ENCODE data around the gene FAM236A.
"Not testable (repeated sequence)": the region's sequence is repeated elsewhere in the genome, so short reads cannot be mapped to it uniquely, and the experiment has no call there.

FAM236A gene

DNA sequence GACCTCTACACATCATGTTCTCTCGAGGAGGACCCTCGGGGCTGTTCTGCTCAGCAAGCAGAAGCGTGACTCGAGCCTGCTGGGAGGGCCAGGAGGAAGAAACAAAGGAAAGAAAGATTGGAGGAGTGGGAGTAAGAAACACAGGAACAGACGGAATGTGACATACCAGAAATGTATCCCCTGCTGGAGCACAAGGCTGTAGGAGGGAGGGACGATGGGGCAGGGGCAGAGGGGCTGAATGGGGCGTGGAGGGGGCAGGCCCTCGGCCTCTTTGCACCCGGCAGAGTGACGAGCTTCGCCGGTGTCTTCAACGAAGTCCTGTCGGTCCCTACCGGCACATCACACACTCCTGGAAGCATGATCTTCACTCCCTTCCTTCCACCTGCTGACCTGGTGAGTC, at the start of gene FAM236A:
Gene FAM236A (plus strand): TSS at position 301 of the 400 bp plus-strand sequence. CDS start 57 bp downstream, at position 358.
- not testable (repeated sequence) for DNase-seq

DNA sequence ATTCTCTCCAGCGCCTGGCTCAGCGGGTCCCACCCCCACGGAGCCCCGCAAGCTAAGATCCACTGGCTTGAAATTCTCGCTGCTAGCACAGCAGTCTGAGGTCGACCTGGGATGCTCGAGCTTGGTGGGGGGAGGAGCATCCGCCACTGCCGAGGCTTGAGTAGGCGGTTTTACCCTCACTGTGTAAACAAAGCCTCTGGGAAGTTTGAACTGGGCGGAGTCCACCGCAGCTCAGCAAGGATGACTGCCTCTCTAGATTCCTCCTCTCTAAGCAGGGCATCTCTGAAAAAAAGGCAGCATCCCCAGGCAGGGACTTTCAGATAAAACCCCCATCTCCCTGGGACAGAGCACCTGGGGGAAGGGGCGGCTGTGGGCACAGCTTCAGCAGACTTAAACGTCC, 48.3 kb upstream of the FAM236A start:
- not testable (repeated sequence) for DNase-seq

GRCh38 chrX:72912315-72912714, 25.7 kb upstream of the FAM236A start, which contains the start of gene FAM236C:
FAM236C (plus strand) TSS chrX:72912615; CDS start chrX:72912715, 100 bp downstream.
- not testable (repeated sequence) for DNase-seq

DNA sequence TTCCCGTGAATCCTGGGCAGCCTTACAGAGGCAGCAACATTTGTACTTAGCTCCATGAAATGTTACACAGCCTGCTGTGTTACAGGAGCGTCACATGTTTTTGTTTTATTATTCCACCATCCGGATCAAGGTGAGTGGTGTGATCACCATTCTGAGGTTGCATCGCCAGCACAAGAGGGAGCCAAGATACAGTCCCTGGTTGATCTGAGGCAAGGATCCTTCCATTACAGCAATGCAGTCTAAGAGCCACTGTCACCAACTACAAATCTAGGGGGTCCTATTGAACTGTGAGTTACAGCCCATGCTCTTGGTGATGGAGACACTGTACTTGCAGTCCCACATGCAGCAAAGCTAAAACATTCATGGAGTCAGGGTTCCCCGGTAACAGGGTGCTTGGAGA, 21.9 kb upstream of the FAM236A start:
- DNase-seq = not testable (repeated sequence)

DNA sequence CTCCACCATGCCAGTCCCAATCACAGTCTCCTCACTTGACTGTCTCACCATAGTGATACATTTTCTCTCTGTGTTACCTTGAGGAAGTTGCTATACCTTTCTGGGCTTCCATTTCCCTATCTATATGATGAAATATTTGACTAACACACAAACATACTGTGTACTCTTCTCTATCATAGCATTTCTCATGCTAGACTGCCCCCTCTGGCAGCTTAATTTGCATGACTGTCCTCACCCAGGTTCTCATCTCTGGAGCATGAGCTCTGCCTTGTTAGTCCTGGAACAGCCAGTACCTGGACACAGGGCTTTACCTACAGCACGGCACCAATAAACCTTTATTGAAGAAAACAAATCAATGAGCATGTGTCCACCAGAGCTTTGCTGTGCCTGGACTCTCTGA, 5.7 kb upstream of the FAM236A start:
- not testable (repeated sequence) for DNase-seq

DNA sequence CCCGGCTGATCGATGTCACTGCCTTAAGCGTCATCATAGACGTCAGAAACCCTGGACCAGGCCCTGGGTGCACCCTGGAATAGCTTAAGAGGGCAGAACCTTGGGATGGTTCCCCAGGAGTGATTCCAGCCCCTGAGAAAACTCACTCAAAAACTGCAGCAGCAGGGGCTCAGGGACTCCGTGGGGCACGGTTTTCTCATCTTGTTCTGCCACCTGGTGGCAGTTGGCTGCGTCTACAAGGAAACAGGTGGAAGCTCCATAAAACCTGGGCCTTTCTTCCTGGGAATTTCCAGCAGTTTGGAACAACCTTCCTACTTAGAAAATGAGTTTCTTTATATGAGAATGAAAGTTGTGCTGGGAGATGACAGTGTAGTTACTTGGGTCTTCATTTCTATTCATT, 1.6 kb upstream of the FAM236A start:
- not testable (repeated sequence) for DNase-seq

- DNase-seq = not testable (repeated sequence)
These were observed 1.0 kb upstream of the FAM236A start for GRCh38 chrX:72936882-72937455.

DNA sequence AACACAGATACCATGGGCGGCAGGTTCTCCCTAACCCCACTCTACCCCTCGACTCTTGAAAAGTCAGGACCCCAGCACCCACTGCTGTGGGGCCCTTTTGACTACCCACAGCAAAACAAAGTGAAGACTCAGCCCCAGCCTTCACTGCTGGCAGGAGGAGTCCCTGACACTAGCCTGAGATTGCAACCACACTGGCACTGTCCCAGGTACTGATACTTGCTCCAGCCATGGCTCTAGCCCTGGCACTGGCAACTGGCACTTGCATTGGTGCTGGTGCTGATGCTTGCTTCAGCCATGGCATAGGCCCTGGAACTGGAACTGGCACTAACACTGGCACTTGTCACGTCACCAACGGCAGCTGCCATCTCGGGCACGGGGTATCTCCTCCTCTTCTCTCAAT, 4.3 kb downstream of the FAM236A start:
- DNase-seq = not testable (repeated sequence)

GRCh38 chrX:72943035-72943818, 5.2 kb downstream of the FAM236A start:
- not testable (repeated sequence) for DNase-seq

- not testable (repeated sequence) for DNase-seq
These were observed 5.8 kb downstream of the FAM236A start, which contains the start of gene DMRTC1 for GRCh38 chrX:72943819-72944169. DMRTC1 (minus strand) TSS chrX:72943837; CDS start chrX:72875694, 68,143 bp downstream.

- not testable (repeated sequence) for DNase-seq
These were observed 22.0 kb downstream of the FAM236A start for GRCh38 chrX:72959971-72960370.

- DNase-seq = not testable (repeated sequence)
These were observed 33.9 kb downstream of the FAM236A start for GRCh38 chrX:72971859-72972258.

- DNase-seq = not testable (repeated sequence)
These were observed 36.9 kb downstream of the FAM236A start for GRCh38 chrX:72974885-72975284.

- not testable (repeated sequence) for DNase-seq
These were observed 43.0 kb downstream of the FAM236A start for GRCh38 chrX:72980894-72981469.
